ENCODE results near the gene TFEB. TPM values are rescaled to one million over a fixed set of nuclear protein-coding genes. Genes with fewer than 3 reads are reported as not detected.

Gene TFEB
- total and polyA plus RNA-seq, 2 of the 8 experiments (the other 6 are each of a cell fraction or from before 2014, with no cell fraction given) = 2.3 to 6.7 TPM

DNA sequence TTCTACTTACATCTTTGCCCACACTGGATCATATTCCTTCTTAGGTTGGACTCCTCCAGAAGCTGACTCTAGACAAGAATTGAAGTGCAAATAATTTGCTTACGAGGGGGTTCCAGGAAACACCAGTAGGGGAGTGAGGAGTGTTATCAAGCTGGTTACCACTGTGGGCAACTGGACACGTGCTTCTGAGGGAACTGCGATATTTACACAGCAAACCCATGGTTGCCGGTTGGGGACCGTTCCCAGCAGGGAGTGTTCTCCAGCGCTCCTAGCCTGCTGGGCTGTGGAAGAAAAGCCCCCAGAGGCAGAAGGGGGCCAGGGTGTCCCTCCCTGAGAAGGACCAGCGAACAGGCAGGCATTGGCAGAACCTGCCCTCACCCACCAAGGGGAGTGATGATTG is 75.5 kb downstream of the TFEB start:
- Histone ChIP-seq H2BK5ac (ENCODE audit: low read depth, low read length) (no peak overlapping the region), H3K4me1 (replicated peaks in 1 of 4; ENCODE audit: control insufficient read depth in 3 of 4, insufficient read depth in 4 of 4, low read length in 3 of 4) (peaks cover 0 to 11% (median 6%) of the 10 kb centered on the region in 4 experiments; a peak in 6 of 7 replicates), H2BK15ac (ENCODE audit: low read length) (no peak overlapping the region), H3K79me2 (ENCODE audit: control insufficient read depth in 1 of 2, insufficient read depth in 2 of 2, low read length in 2 of 2) (no peaks in the 10 kb centered on the region), H2BK120ac (replicated peaks; ENCODE audit: low read depth, low read length) (no peak overlapping the region), H4K5ac (ENCODE audit: insufficient read length, low read depth, low read length) (no peak overlapping the region), H2AK5ac (ENCODE audit: low read depth, low read length) (no peak overlapping the region), H2BK20ac (ENCODE audit: low read length) (no peak overlapping the region; the same call in 1 of the 2 replicates), H3K18ac (ENCODE audit: extremely low read depth, low read length) (no peak overlapping the region), H3K9ac (replicated peaks in 1 of 4; ENCODE audit: extremely low read depth in 1 of 4, low read depth in 3 of 4, low read length in 3 of 4) (no peak overlapping the region), H3K4me2 (ENCODE audit: insufficient read depth in 1 of 2, low read depth in 2 of 2, low read length in 2 of 2) (no peak overlapping the region), H4K91ac (replicated peaks; ENCODE audit: insufficient read length, low read length) (no peak overlapping the region), H3K4ac (replicated peaks; ENCODE audit: insufficient read length, low read depth, low read length) (no peak overlapping the region), H3K56ac (replicated peaks; ENCODE audit: insufficient read length, low read depth, low read length) (no peak overlapping the region), H4K8ac (ENCODE audit: extremely low read depth, insufficient read depth, low read length) (no peak overlapping the region), H3K23me2 (ENCODE audit: low read depth, low read length) (peaks cover 2% of the 10 kb centered on the region; the same call in 1 of the 2 replicates), H3K14ac (ENCODE audit: insufficient read length) (no peak overlapping the region), H3K4me3 (ENCODE audit: extremely low read depth in 1 of 4, insufficient read depth in 2 of 4, low read depth in 3 of 4, low read length in 4 of 4) (no peak overlapping the region), H2AFZ (ENCODE audit: low read length) (no peak overlapping the region), H3K27ac (ENCODE audit: low read depth, low read length) (no peak overlapping the region), H3K79me1 (ENCODE audit: low read depth, low read length) (no peaks in the 10 kb centered on the region), H3K23ac (ENCODE audit: insufficient read length) (no peak overlapping the region), H4K20me1 (replicated peaks in 1 of 2; ENCODE audit: control insufficient read depth in 1 of 2, insufficient read depth in 2 of 2, low read length in 2 of 2) (no peaks in the 10 kb centered on the region), H2BK12ac (ENCODE audit: low read depth, low read length) (no peak overlapping the region), H3K36me3 (ENCODE audit: control insufficient read depth in 2 of 4, insufficient read depth in 4 of 4, low read length in 3 of 4) (no peaks in the 10 kb centered on the region), H3K27me3 (replicated peaks in 1 of 4; ENCODE audit: control insufficient read depth in 3 of 4, extremely low read depth in 1 of 4, insufficient read depth in 3 of 4, low read length in 3 of 4) (no peaks in the 10 kb centered on the region; a peak in 1 of 7 replicates), H3K9me3 (ENCODE audit: insufficient read depth in 2 of 2, low read depth in 1 of 2, low read length in 1 of 2) (no peaks in the 10 kb centered on the region)
- no peak for TF ChIP-seq BRCA1 (IDR thresholded peaks at IDR 0.05; ENCODE audit: low read depth, low read length)
- TF ChIP-seq CBX8 (IDR thresholded peaks at IDR 0.05; ENCODE audit: borderline replicate concordance, low read depth, low read length) = no peak
- TF ChIP-seq TCF12 (IDR thresholded peaks at IDR 0.05; ENCODE audit: low read depth, low read length) = no peak
- no peak for TF ChIP-seq NANOG (IDR thresholded peaks at IDR 0.05; ENCODE audit: insufficient read depth, low read depth, low read length, poor library complexity, severe bottlenecking)
- no peak for TF ChIP-seq HDAC2 (IDR thresholded peaks at IDR 0.05; ENCODE audit: borderline replicate concordance in 1 of 2, low read depth in 2 of 2, low read length in 2 of 2)
- TF ChIP-seq EP300 (IDR thresholded peaks at IDR 0.05; ENCODE audit: borderline replicate concordance in 1 of 2, low read depth in 2 of 2, low read length in 2 of 2) = no peak
- TF ChIP-seq POLR2AphosphoS5 (IDR thresholded peaks at IDR 0.05; ENCODE audit: low read depth, low read length) = no peak
- TF ChIP-seq RBBP5 (IDR thresholded peaks at IDR 0.05; ENCODE audit: borderline replicate concordance, low read depth, low read length) = no peak
- FAIRE-seq (no peak), DNase-seq (ENCODE audit: low read depth in 1 of 2, low spot score in 2 of 2) (no peak)
- ChIA-PET CTCF (ENCODE audit: partially characterized antibody) (interaction anchor here (1.4 to 3.5 kb wide), 2 partner anchors 24 to 58 kb away, joined by 6 to 16 read pairs; no protein-coding TSS in a partner anchor), POLR2A (ENCODE audit: partially characterized antibody) (no interaction called here)
- WGBS, 2 experiments (ENCODE audit: extremely low coverage in 1 of 2, insufficient coverage in 1 of 2, insufficient read length in 1 of 2, insufficient replicate concordance in 2 of 2, low coverage in 1 of 2, low lambda C conversion rate in 2 of 2, missing lambda C conversion rate in 1 of 2) = 86% methylated on average over 7 of the region's 7 CpGs; no CpG with 5 or more reads in 1 of the 2 experiments
